H9 (cell line): ENCODE results near the gene TMPRSS9. TPM values are rescaled to one million over a fixed set of nuclear protein-coding genes. Genes with fewer than 3 reads are reported as not detected.

Experiments
- DNase-seq: peaks from one replicate; pipeline ENCODE4 v3.0.0-alpha.2; 2017
- H2AFZ ChIP-seq: one replicate; pipeline ENCODE4 v1.6.1; 2013; ENCODE audit warnings: mild to moderate bottlenecking, low read length, control low read depth, moderate library complexity
- H2AK5ac ChIP-seq: 2 replicates; pipeline ENCODE4 v1.6.1; 2013; ENCODE audit warnings: low read length, control low read depth, mixed read lengths; ENCODE audit not compliant: insufficient read length
- H2BK120ac ChIP-seq: one replicate; pipeline ENCODE4 v1.6.1; 2013; ENCODE audit warnings: low read depth, mild to moderate bottlenecking, low read length, control low read depth, inconsistent platforms; ENCODE audit not compliant: poor library complexity, severe bottlenecking
- H2BK12ac ChIP-seq: 2 replicates; pipeline ENCODE4 v1.6.1; 2013; ENCODE audit warnings: low read length, control low read depth, mixed read lengths, low read depth; ENCODE audit not compliant: insufficient read length
- H2BK15ac ChIP-seq: 2 replicates; pipeline ENCODE4 v1.6.1; 2013; ENCODE audit warnings: low read depth, low read length, control low read depth
- H2BK20ac ChIP-seq: one replicate; pipeline ENCODE4 v1.6.1; 2013; ENCODE audit warnings: low read depth, mild to moderate bottlenecking, low read length, control low read depth, inconsistent platforms; ENCODE audit not compliant: poor library complexity, severe bottlenecking
- H2BK5ac ChIP-seq: 2 replicates; pipeline ENCODE4 v1.6.1; 2013; ENCODE audit warnings: low read length, control low read depth, mixed read lengths; ENCODE audit not compliant: insufficient read length
- H3K14ac ChIP-seq: 2 replicates; pipeline ENCODE4 v1.6.1; 2013; ENCODE audit warnings: low read length, control low read depth; ENCODE audit not compliant: insufficient read depth
- H3K18ac ChIP-seq: 2 replicates; pipeline ENCODE4 v1.6.1; 2013; ENCODE audit warnings: low read depth, mild to moderate bottlenecking, mixed read lengths, low read length, control low read depth; ENCODE audit not compliant: insufficient read length
- H3K23ac ChIP-seq: 2 replicates; pipeline ENCODE4 v1.6.1; 2013; ENCODE audit warnings: low read length, control low read depth, mixed read lengths, low read depth; ENCODE audit not compliant: insufficient read length
- H3K23me2 ChIP-seq: 2 replicates; pipeline ENCODE4 v1.6.1; 2013; ENCODE audit warnings: low read depth, mild to moderate bottlenecking, mixed read lengths, low read length, control low read depth; ENCODE audit not compliant: insufficient read length, poor library complexity, severe bottlenecking
- H3K27ac ChIP-seq: 2 replicates; pipeline ENCODE4 v1.5.1; 2013; ENCODE audit warnings: low read length, control low read depth, mixed read lengths, low read depth; ENCODE audit not compliant: insufficient read length
- H3K27me3 ChIP-seq: 2 replicates; pipeline ENCODE4 v1.6.1; 2013; ENCODE audit warnings: low read length, control low read depth, inconsistent platforms; ENCODE audit not compliant: insufficient read depth
- H3K4ac ChIP-seq: 2 replicates; pipeline ENCODE4 v1.6.1; 2013; ENCODE audit warnings: low read depth, mild to moderate bottlenecking, control low read depth, inconsistent platforms, low read length, moderate library complexity
- H3K4me1 ChIP-seq: 2 replicates; pipeline ENCODE4 v1.6.1; 2013; ENCODE audit warnings: low read length, control low read depth, inconsistent platforms; ENCODE audit not compliant: insufficient read depth
- H3K4me2 ChIP-seq: 2 replicates; pipeline ENCODE4 v1.6.1; 2013; ENCODE audit warnings: low read length, control low read depth, mixed read lengths; ENCODE audit not compliant: insufficient read length, insufficient read depth
- H3K56ac ChIP-seq: 2 replicates; pipeline ENCODE4 v1.6.1; 2013; ENCODE audit warnings: low read depth, mild to moderate bottlenecking, mixed read lengths, low read length, control low read depth; ENCODE audit not compliant: insufficient read length
- H3K79me1 ChIP-seq: 2 replicates; pipeline ENCODE4 v1.6.1; 2013; ENCODE audit warnings: low read depth, mild to moderate bottlenecking, moderate library complexity, low read length, control low read depth, inconsistent platforms; ENCODE audit not compliant: insufficient read depth, poor library complexity, severe bottlenecking
- H3K79me2 ChIP-seq: 2 replicates; pipeline ENCODE4 v1.6.1; 2013; ENCODE audit warnings: low read length, control low read depth, inconsistent platforms; ENCODE audit not compliant: insufficient read depth
- H3K9ac ChIP-seq: 2 replicates; pipeline ENCODE4 v1.6.1; 2013; ENCODE audit warnings: low read length, control low read depth, mixed read lengths; ENCODE audit not compliant: insufficient read length; ENCODE audit errors: extremely low read depth
- H3K9me3 ChIP-seq: one replicate; pipeline ENCODE4 v1.6.1; 2013; ENCODE audit warnings: low read depth, low read length, inconsistent platforms; ENCODE audit not compliant: control insufficient read depth
- H3T11ph ChIP-seq: one replicate; pipeline ENCODE4 v1.6.1; 2013; ENCODE audit warnings: mild to moderate bottlenecking, low read length, control low read depth, inconsistent platforms
- H4K20me1 ChIP-seq: one replicate; pipeline ENCODE4 v1.6.1; 2013; ENCODE audit not compliant: control insufficient read depth, insufficient read length, insufficient read depth
- H4K5ac ChIP-seq: 2 replicates; pipeline ENCODE4 v1.6.1; 2013; ENCODE audit warnings: low read depth, mild to moderate bottlenecking, mixed read lengths, low read length, control low read depth; ENCODE audit not compliant: insufficient read length
- H4K8ac ChIP-seq: replicated peaks from 2 replicates; pipeline ENCODE4 v1.6.1; 2013; ENCODE audit warnings: low read length, control low read depth, mixed read lengths, low read depth; ENCODE audit not compliant: insufficient read length
- H4K91ac ChIP-seq: 2 replicates; pipeline ENCODE4 v1.6.1; 2013; ENCODE audit warnings: low read depth, mild to moderate bottlenecking, moderate library complexity, mixed read lengths, low read length, control low read depth; ENCODE audit not compliant: insufficient read length
- H3K27ac Mint-ChIP-seq, 3 experiments: 2 replicates in 2 of 3; 3 replicates in 1 of 3; pipeline ENCODE4 v1.8.0; 2020 to 2021; ENCODE audit warnings: mixed read lengths in 3 of 3, mild to moderate bottlenecking in 1 of 3, moderate library complexity in 1 of 3
- H3K27me3 Mint-ChIP-seq: 2 replicates; pipeline ENCODE4 v1.8.0; 2021; ENCODE audit warnings: low read depth, mild to moderate bottlenecking, moderate library complexity, mixed read lengths
- H3K36me3 Mint-ChIP-seq, 3 experiments: 2 replicates in 2 of 3; 3 replicates in 1 of 3; pipeline ENCODE4 v1.8.0; 2020 to 2021; ENCODE audit warnings: low read depth in 3 of 3, mixed read lengths in 3 of 3; ENCODE audit not compliant: insufficient read depth in 1 of 3
- H3K4me1 Mint-ChIP-seq, 2 experiments: 2 replicates each; pipeline ENCODE4 v1.8.0; 2020; ENCODE audit warnings: mixed read lengths in 2 of 2
- H3K4me3 Mint-ChIP-seq, 2 experiments: 2 replicates in 1 of 2; 3 replicates in 1 of 2; pipeline ENCODE4 v1.8.0; 2020 to 2021; ENCODE audit warnings: mild to moderate bottlenecking in 2 of 2, mixed read lengths in 2 of 2, moderate library complexity in 1 of 2
- H3K9me3 Mint-ChIP-seq, 2 experiments: 2 replicates in 1 of 2; 3 replicates in 1 of 2; pipeline ENCODE4 v1.8.0; 2020; ENCODE audit warnings: mild to moderate bottlenecking in 2 of 2, mixed read lengths in 2 of 2, moderate library complexity in 1 of 2
- CTCF ChIP-seq: fragments of 200-600 bp; sonication (generic); conservative IDR thresholded peaks from 3 replicates; pipeline ENCODE4 v1.8.0; 2021; ENCODE audit warnings: antibody characterized with exemption, mild to moderate bottlenecking
- WGBS: extraction: QIAGEN DNeasy Blood & Tissue Kit; methylation state at CpG from one replicate; pipeline ENCODE4 v1.1.7; 2013; ENCODE audit warnings: missing lambda C conversion rate, low lambda C conversion rate, mixed read lengths; ENCODE audit not compliant: insufficient read length; ENCODE audit errors: extremely low coverage; 5-methylcytosine and 5-hydroxymethylcytosine counted together
- total RNA-seq: library from RNA; stranded (reverse); gene quantifications from 2 replicates; pipeline ENCODE4 v1.2.1, GENCODE V29; 2021

TMPRSS9 gene
- total RNA-seq, 1 experiment from 2014 or later = 0.24 TPM

GRCh38 chr19:2362970-2363300, 2.9 kb downstream of the TMPRSS9 start:
- Histone ChIP-seq H3K79me2 (no peaks in the 10 kb centered on the region), H3K4me1 (no peaks in the 10 kb centered on the region), H4K91ac (no peak overlapping the region), H3K79me1 (no peaks in the 10 kb centered on the region), H3K27ac (no peak overlapping the region), H4K8ac (no peak overlapping the region), H2BK12ac (no peak overlapping the region), H2BK15ac (no peak overlapping the region), H3K23ac (no peak overlapping the region), H3T11ph (no peak overlapping the region), H2BK120ac (no peak overlapping the region), H3K27me3 (no peaks in the 10 kb centered on the region; the same call in 1 of the 2 replicates), H3K4ac (no peak overlapping the region), H2BK5ac (no peak overlapping the region), H2AK5ac (no peak overlapping the region), H3K9ac (no peak overlapping the region), H3K23me2 (no peaks in the 10 kb centered on the region), H3K18ac (no peak overlapping the region), H2BK20ac (no peak overlapping the region), H3K4me2 (no peak overlapping the region), H3K56ac (no peak overlapping the region), H3K14ac (no peak overlapping the region), H4K20me1 (no peaks in the 10 kb centered on the region), H4K5ac (no peak overlapping the region), H2AFZ (no peak overlapping the region), H3K9me3 (no peaks in the 10 kb centered on the region)
- Mint-ChIP-seq H3K27ac (no peak overlapping the region), H3K27me3 (peaks cover 34% of the 10 kb centered on the region), H3K4me1 (peaks cover 5% of the 10 kb centered on the region in 2 experiments), H3K4me3 (no peak overlapping the region), H3K9me3 (no peaks in the 10 kb centered on the region), H3K36me3 (no peaks in the 10 kb centered on the region)
- no CpG with 5 or more reads among the region's 15 CpGs for whole genome bisulfite sequencing
- TF ChIP-seq CTCF = no peak
- DNase-seq = no peak
